Activated T-cell treated with anti-CD3 and anti-CD28 coated beads, Interleukin-2, amount 50 U/mL, for 72 hours (primary cell): Measurements from ENCODE around the gene SPINDOC. TPM values are rescaled to one million over a fixed set of nuclear protein-coding genes. Genes with fewer than 3 reads are reported as not detected.

Source experiments
- ATAC-seq, 2 donors: fragments of 150-1000 bp; cut with Tn5 transposase; replicated peaks in 1 of 2; 2 replicates each; pipeline ENCODE4 v1.10.0; 2021; ENCODE audit warnings: moderate library complexity in 2 of 2, mild to moderate bottlenecking in 1 of 2
- DNase-seq, 2 donors: peaks; one replicate each; pipeline ENCODE4 v3.0.0; 2021 to 2022; ENCODE audit warnings: mixed read lengths in 1 of 2
- H3K27ac Mint-ChIP-seq: one replicate; pipeline ENCODE4 v1.8.0; 2022; ENCODE audit warnings: mild to moderate bottlenecking, moderate library complexity, mixed read lengths
- H3K27me3 Mint-ChIP-seq: one replicate; pipeline ENCODE4 v1.8.0; 2022; ENCODE audit warnings: low read depth, mixed read lengths
- H3K36me3 Mint-ChIP-seq, 2 donors: one replicate each; pipeline ENCODE4 v1.8.0; 2022; ENCODE audit warnings: mixed read lengths in 2 of 2, mild to moderate bottlenecking in 1 of 2; ENCODE audit not compliant: insufficient read depth in 2 of 2
- H3K4me1 Mint-ChIP-seq: one replicate; pipeline ENCODE4 v1.8.0; 2022; ENCODE audit warnings: low read depth, mixed read lengths
- H3K4me3 Mint-ChIP-seq, 2 donors: one replicate each; pipeline ENCODE4 v1.8.0; 2022; ENCODE audit warnings: mild to moderate bottlenecking in 2 of 2, mixed read lengths in 2 of 2, moderate library complexity in 2 of 2
- H3K9me3 Mint-ChIP-seq, 2 donors: one replicate each; pipeline ENCODE4 v1.8.0; 2022; ENCODE audit warnings: mixed read lengths in 2 of 2
- total RNA-seq, 2 donors: library from RNA; stranded (reverse); gene quantifications; one replicate each; pipeline ENCODE4 v1.2.3, GENCODE V29; 2022

The SPINDOC gene
- total RNA-seq, 2 donors from 2014 or later, result 21.9 to 26.7 TPM

- no peaks in the 10 kb centered on the region for H3K27me3 Mint-ChIP-seq
- no peaks in the 10 kb centered on the region for H3K4me1 Mint-ChIP-seq
- DNase-seq, result no peak
- no peak for ATAC-seq
- no peaks in the 10 kb centered on the region for H3K9me3 Mint-ChIP-seq
- H3K36me3 Mint-ChIP-seq, result peaks cover 4 to 20% of the 10 kb centered on the region in 2 donors
- H3K27ac Mint-ChIP-seq, result no peak overlapping the region
- no peak overlapping the region for H3K4me3 Mint-ChIP-seq
These were observed 13.4 kb downstream of the SPINDOC start for GRCh38 chr11:63826471-63827190.

GRCh38 chr11:63829823-63830489, 16.7 kb downstream of the SPINDOC start:
- Mint-ChIP-seq H3K4me3 (no peak overlapping the region), H3K27me3 (no peaks in the 10 kb centered on the region), H3K4me1 (no peaks in the 10 kb centered on the region), H3K9me3 (no peaks in the 10 kb centered on the region), H3K36me3 (peaks cover 0 to 2% of the 10 kb centered on the region in 2 donors), H3K27ac (no peak overlapping the region)
- DNase-seq (no peak), ATAC-seq (peak; percentile 61 to 64)

- Mint-ChIP-seq H3K4me3 (no peak overlapping the region), H3K27ac (no peak overlapping the region), H3K4me1 (peaks cover 6% of the 10 kb centered on the region), H3K9me3 (no peaks in the 10 kb centered on the region), H3K27me3 (no peaks in the 10 kb centered on the region), H3K36me3 (no peaks in the 10 kb centered on the region)
- DNase-seq (no peak), ATAC-seq (no peak)
These were observed 18.1 kb downstream of the SPINDOC start for GRCh38 chr11:63831326-63831725.

GRCh38 chr11:63832336-63832735, 19.1 kb downstream of the SPINDOC start:
- Mint-ChIP-seq H3K36me3 (no peaks in the 10 kb centered on the region), H3K27me3 (no peaks in the 10 kb centered on the region), H3K27ac (no peak overlapping the region), H3K4me3 (no peak overlapping the region), H3K9me3 (no peaks in the 10 kb centered on the region), H3K4me1 (peaks cover 11% of the 10 kb centered on the region)
- DNase-seq (no peak), ATAC-seq (no peak)

- Mint-ChIP-seq H3K4me3 (no peak overlapping the region), H3K4me1 (peaks cover 18% of the 10 kb centered on the region), H3K27me3 (no peaks in the 10 kb centered on the region), H3K27ac (no peak overlapping the region), H3K36me3 (no peaks in the 10 kb centered on the region), H3K9me3 (no peaks in the 10 kb centered on the region)
- DNase-seq, result no peak
- ATAC-seq, result no peak
These were observed 19.8 kb downstream of the SPINDOC start for GRCh38 chr11:63833048-63833447.

- Mint-ChIP-seq H3K4me1 (peaks cover 22% of the 10 kb centered on the region), H3K36me3 (no peaks in the 10 kb centered on the region), H3K27me3 (no peaks in the 10 kb centered on the region), H3K27ac (no peak overlapping the region), H3K4me3 (no peak overlapping the region), H3K9me3 (no peaks in the 10 kb centered on the region)
- DNase-seq (no peak), ATAC-seq (no peak)
These were observed 21.4 kb downstream of the SPINDOC start for GRCh38 chr11:63834535-63835157.

- H3K4me1 Mint-ChIP-seq, result peaks cover 25% of the 10 kb centered on the region
- DNase-seq (no peak), ATAC-seq (no peak)
- H3K27me3 Mint-ChIP-seq, result no peaks in the 10 kb centered on the region
- H3K4me3 Mint-ChIP-seq, result no peak overlapping the region
- H3K36me3 Mint-ChIP-seq, result peaks cover 3 to 5% of the 10 kb centered on the region in 2 donors
- H3K9me3 Mint-ChIP-seq, result no peaks in the 10 kb centered on the region
- H3K27ac Mint-ChIP-seq, result no peak overlapping the region
These were observed 21.9 kb downstream of the SPINDOC start for GRCh38 chr11:63835158-63835545.

GRCh38 chr11:63837027-63837688, 23.9 kb downstream of the SPINDOC start:
- Mint-ChIP-seq H3K27me3 (no peaks in the 10 kb centered on the region), H3K4me3 (peak overlapping the region; percentile 73 to 84), H3K36me3 (peaks cover 5 to 11% of the 10 kb centered on the region in 2 donors), H3K4me1 (peaks cover 45% of the 10 kb centered on the region), H3K9me3 (no peaks in the 10 kb centered on the region), H3K27ac (no peak overlapping the region)
- DNase-seq, result peak; percentile 77 to 78
- no peak for ATAC-seq

- Mint-ChIP-seq H3K9me3 (no peaks in the 10 kb centered on the region), H3K36me3 (peaks cover 7 to 11% of the 10 kb centered on the region in 2 donors), H3K27ac (peak overlapping the region; percentile 77), H3K27me3 (no peaks in the 10 kb centered on the region), H3K4me1 (peaks cover 51% of the 10 kb centered on the region), H3K4me3 (peak overlapping the region; percentile 73 to 84)
- no peak for DNase-seq
- ATAC-seq, result no peak
These were observed 24.5 kb downstream of the SPINDOC start for GRCh38 chr11:63837739-63838138.

GRCh38 chr11:63838150-63838677, 25.0 kb downstream of the SPINDOC start:
- H3K4me1 Mint-ChIP-seq, result peaks cover 55% of the 10 kb centered on the region
- no peak for DNase-seq
- H3K9me3 Mint-ChIP-seq, result no peaks in the 10 kb centered on the region
- peaks cover 10 to 11% of the 10 kb centered on the region in 2 donors for H3K36me3 Mint-ChIP-seq
- no peaks in the 10 kb centered on the region for H3K27me3 Mint-ChIP-seq
- peak overlapping the region; percentile 73 to 84 for H3K4me3 Mint-ChIP-seq
- peak overlapping the region; percentile 77 for H3K27ac Mint-ChIP-seq
- ATAC-seq, result peak in 1 of 2 donors; percentile 0

GRCh38 chr11:63838678-63839507, 25.6 kb downstream of the SPINDOC start, which contains the start of gene MARK2:
Gene MARK2, plus strand, starts transcription at chr11:63839110. Its CDS starts 397 bp downstream, at chr11:63839507.
- Mint-ChIP-seq H3K4me3 (peak within 1 kb of the TSS; percentile 92 to 94), H3K27ac (peak within 1 kb of the TSS; percentile 87), H3K36me3 (peaks cover 11 to 13% of the 10 kb centered on the region in 2 donors), H3K9me3 (no peaks in the 10 kb centered on the region), H3K27me3 (no peaks in the 10 kb centered on the region), H3K4me1 (peaks cover 61% of the 10 kb centered on the region)
- DNase-seq (peak; percentile 99 to 100), ATAC-seq (peak; percentile 86 to 89)
